ENCODE results near the gene TMEM214. TPM values are rescaled to one million over a fixed set of nuclear protein-coding genes. Genes with fewer than 3 reads are reported as not detected.

The TMEM214 gene
- total RNA-seq, 4 donors from 2014 or later, result 35.5 to 95.4 (median 49.0) TPM

DNA sequence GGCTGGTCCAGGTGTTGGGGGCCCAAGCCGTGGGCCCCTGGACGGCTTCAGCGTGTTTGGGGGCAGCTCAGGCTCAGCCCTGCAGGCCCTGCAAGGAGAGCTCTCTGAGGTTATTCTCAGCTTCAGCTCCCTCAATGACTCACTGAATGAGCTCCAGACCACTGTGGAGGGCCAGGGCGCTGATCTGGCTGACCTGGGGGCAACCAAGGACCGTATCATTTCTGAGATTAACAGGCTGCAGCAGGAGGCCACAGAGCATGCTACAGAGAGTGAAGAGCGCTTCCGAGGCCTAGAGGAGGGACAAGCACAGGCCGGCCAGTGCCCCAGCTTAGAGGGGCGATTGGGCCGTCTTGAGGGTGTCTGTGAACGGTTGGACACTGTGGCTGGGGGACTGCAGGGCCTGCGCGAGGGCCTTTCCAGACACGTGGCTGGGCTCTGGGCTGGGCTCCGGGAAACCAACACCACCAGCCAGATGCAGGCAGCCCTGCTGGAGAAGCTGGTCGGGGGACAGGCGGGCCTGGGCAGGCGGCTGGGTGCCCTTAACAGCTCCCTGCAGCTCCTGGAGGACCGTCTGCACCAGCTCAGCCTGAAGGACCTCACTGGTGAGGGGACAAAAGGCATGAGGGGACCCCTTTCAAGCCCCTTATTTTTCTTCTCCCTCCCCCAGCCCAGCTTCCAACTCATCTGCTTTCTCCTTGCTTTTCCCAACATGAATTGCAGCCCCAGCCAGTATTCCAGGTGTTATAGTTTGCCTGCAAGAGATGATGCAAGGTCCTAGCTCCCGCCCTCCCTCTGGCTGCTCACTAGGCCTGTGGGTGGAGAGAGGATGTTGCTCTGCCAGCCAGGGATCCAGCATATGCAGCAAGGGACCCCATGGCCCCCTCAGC is 50.9 kb downstream of the TMEM214 start:
- TF ChIP-seq, protein P1, sequence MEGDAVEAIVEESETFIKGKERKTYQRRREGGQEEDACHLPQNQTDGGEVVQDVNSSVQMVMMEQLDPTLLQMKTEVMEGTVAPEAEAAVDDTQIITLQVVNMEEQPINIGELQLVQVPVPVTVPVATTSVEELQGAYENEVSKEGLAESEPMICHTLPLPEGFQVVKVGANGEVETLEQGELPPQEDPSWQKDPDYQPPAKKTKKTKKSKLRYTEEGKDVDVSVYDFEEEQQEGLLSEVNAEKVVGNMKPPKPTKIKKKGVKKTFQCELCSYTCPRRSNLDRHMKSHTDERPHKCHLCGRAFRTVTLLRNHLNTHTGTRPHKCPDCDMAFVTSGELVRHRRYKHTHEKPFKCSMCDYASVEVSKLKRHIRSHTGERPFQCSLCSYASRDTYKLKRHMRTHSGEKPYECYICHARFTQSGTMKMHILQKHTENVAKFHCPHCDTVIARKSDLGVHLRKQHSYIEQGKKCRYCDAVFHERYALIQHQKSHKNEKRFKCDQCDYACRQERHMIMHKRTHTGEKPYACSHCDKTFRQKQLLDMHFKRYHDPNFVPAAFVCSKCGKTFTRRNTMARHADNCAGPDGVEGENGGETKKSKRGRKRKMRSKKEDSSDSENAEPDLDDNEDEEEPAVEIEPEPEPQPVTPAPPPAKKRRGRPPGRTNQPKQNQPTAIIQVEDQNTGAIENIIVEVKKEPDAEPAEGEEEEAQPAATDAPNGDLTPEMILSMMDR (IDR thresholded peaks at IDR 0.05; ENCODE audit: low read depth), result no peak

DNA sequence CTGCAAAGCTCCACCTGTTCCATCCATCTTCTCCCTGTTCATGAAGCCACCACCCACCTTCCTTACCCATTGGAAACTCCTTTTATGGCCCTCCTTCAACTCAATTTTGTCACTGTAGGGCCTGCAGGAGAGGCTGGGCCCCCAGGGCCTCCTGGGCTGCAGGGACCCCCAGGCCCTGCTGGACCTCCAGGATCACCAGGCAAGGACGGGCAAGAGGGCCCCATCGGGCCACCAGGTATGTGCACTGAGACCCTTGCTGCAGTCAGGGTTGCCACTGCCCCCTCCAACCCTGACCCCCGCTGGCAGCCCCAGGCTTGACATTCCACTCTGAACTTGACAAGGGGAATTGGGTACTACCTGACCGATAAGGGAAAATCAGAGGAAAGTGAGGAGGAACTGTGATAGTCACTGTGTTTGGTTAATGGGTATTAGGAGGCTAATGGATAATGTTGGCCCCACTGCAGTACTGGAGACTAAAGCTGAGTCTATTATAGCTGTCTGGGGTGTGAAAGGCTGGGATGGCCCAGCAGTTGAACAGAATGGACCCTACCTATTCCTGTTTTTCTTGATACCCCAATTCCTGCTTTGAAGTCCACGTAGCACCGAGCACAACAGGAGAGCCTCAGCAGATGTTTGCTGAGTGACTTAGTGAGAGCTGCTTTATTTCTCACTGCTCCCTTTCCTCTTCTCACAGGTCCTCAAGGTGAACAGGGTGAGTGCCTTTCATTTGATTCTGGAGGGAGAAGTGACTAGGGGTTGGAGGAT is 51.7 kb downstream of the TMEM214 start:
- TF ChIP-seq, protein P1 (IDR thresholded peaks at IDR 0.05; ENCODE audit: low read depth), result no peak

- TF ChIP-seq, protein P1 (IDR thresholded peaks at IDR 0.05; ENCODE audit: low read depth), result no peak
Observed at GRCh38 chr2:27085062-27085672, 52.4 kb downstream of the TMEM214 start.

- TF ChIP-seq, protein P1 (IDR thresholded peaks at IDR 0.05; ENCODE audit: low read depth), result no peak
Observed at GRCh38 chr2:27085673-27086089, 52.9 kb downstream of the TMEM214 start.

DNA sequence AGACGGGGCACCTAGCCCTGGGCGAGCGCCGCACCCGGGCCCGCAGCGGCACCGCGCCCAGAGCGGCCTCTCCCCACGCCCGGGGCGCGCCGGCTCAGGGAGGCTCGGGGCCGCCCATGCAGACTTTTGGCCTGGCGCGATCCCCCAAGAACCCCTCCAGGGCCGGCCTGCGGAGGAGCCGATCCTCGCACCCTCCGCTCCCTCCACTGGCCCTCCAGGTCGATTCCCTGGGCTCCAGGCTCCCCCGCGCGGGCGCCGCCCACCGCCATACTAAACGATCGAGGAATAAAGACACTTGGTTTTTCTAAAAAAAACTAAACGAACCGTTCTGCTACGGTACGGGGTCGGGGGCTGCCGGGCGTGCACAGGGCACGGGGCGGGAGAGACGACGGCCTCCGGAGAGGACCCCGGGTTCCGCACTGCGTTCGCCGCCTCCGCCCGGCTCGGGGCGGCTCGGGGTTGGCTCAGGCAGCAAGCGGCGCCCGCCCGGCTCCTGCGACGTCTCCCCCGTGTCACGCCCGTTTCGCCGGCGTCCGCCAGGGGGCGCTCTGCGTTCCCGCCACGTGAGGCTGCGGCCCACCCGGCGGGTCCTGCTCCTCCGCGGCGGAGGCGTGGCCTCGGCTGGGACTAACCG is 53.4 kb downstream of the TMEM214 start:
- TF ChIP-seq, protein P1 (IDR thresholded peaks at IDR 0.05; ENCODE audit: low read depth), result no peak

DNA sequence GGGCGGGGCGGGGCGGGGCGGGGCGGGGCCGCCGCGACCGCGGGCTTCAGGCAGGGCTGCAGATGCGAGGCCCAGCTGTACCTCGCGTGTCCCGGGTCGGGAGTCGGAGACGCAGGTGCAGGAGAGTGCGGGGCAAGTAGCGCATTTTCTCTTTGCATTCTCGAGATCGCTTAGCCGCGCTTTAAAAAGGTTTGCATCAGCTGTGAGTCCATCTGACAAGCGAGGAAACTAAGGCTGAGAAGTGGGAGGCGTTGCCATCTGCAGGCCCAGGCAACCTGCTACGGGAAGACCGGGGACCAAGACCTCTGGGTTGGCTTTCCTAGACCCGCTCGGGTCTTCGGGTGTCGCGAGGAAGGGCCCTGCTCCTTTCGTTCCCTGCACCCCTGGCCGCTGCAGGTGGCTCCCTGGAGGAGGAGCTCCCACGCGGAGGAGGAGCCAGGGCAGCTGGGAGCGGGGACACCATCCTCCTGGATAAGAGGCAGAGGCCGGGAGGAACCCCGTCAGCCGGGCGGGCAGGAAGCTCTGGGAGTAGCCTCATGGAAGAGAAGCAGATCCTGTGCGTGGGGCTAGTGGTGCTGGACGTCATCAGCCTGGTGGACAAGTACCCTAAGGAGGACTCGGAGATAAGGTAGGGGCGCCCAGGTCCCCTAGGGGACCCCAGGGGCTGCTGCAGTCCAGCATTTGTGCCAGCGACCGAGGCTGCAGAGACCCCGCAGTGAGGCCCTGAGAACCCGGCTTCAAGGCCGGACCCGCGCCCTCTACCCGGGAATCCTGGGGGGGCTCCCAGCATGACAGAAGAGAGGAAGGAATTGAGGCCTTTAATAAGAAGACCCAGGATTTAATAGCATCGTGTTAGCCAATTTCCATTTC is 54.2 kb downstream of the TMEM214 start, which contains the start of gene KHK:
TSS of gene KHK (plus strand) at position 49 of the 870 bp plus-strand sequence. CDS start at position 537, 488 bp downstream.
- TF ChIP-seq, protein P1 (IDR thresholded peaks at IDR 0.05; ENCODE audit: low read depth), result no peak
